Cardiac atrium fibroblast (primary cell): ENCODE measurements around the gene GRIA4. TPM values are rescaled to one million over a fixed set of nuclear protein-coding genes. Genes with fewer than 3 reads are reported as not detected.

Experiments used
- total RNA-seq: library from RNA; depleted of rRNA; stranded (reverse); fragments of >200 nt; gene quantifications from 2 replicates; pipeline ENCODE4 v1.2.3, GENCODE V29; 2015

The GRIA4 gene
- total RNA-seq: not detected in 2 replicates

DNA sequence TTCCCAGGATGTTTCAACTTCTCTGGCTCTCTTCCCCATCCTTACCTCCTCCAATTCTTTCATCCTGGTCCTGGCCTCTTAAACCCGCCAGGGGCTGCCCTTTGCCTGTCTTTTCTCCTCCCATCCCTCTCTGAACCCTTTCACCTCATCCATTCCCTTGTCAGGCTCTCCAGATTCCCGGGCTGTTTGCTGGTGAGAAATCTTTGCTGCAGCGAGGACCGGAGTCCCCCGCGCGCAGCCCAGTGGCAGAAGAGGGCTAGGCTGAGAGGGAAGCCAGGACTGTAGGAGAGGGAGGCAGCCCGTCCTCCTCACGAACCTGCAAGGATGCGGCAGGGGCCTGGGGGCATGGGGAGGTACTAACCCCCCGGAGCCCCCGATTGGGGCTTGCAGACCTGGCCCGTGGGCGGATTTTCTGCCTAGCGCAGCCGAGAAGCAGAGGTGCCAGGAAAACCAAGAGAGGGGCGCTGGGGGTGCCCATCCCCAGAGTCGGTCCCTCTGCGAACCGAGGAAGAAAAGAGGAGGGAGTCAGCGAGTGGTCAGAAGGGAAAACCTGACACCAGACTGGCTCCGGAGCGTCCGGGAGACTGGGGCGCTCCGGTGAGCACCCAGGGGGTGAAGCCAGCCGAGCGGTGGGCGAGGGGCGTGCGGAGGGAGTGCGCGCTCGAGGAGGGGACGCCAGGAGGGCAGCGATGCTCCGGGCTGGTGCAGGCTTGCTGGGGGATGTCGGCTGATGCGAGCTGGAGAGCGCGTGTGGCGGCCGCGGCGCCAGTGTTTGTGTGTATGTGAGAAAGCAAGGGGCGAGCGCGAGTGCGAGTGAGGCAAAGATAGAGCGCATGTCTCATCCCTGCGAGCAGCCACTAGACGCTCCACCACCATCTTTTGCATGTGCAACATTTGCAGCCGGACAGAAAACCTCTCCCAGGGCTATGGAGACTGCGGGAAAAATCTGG, at the start of gene GRIA4:
Gene GRIA4 (plus strand): TSS at position 242 of the 950 bp plus-strand sequence. CDS start 925 bp downstream, outside the sequence.

GRCh38 chr11:106021967-106022794, 412.3 kb downstream of the GRIA4 start, which contains the start of gene MSANTD4:
Gene MSANTD4, minus strand, starts transcription at chr11:106022240. Its CDS starts 11,323 bp downstream, at chr11:106010917.

